Gastroesophageal sphincter (tissue), 4 donors: ENCODE data around the gene RALY. TPM values are rescaled to one million over a fixed set of nuclear protein-coding genes. Genes with fewer than 3 reads are reported as not detected.

Experiments used
- ATAC-seq: fragments of 150-250 bp; one replicate; pipeline ENCODE4 v1.9.1; 2016; ENCODE audit warnings: mild to moderate bottlenecking, moderate library complexity
- H3K27ac ChIP-seq, 4 donors: fragments of 200-600 bp; sonication (generic) in 3 of 4; 1 replicate in 3 of 4; 2 replicates in 1 of 4; pipeline ENCODE4 v1.5.1; 2016 to 2019
- H3K27me3 ChIP-seq: fragments of 200-600 bp; sonication (generic); one replicate; pipeline ENCODE4 v1.5.1; 2019
- H3K36me3 ChIP-seq, 2 donors: fragments of 200-600 bp; sonication (generic); one replicate each; pipeline ENCODE4 v1.5.1; 2019; ENCODE audit warnings: control low read depth in 1 of 2
- H3K4me1 ChIP-seq, 3 donors: fragments of 200-600 bp; sonication (generic); 1 replicate in 2 of 3; 2 replicates in 1 of 3; pipeline ENCODE4 v1.5.1; 2016 to 2019; ENCODE audit warnings: control low read depth in 2 of 3
- H3K4me3 ChIP-seq, 2 donors: fragments of 200-600 bp; sonication (generic); one replicate each; pipeline ENCODE4 v1.5.1; 2019; ENCODE audit warnings: mild to moderate bottlenecking in 1 of 2, moderate library complexity in 1 of 2
- H3K9me3 ChIP-seq, 3 donors: fragments of 200-600 bp; sonication (generic); one replicate each; pipeline ENCODE4 v1.5.1; 2017 to 2019; ENCODE audit warnings: control low read depth in 2 of 3
- EP300 ChIP-seq: sonication (generic); formaldehyde crosslinking; IDR thresholded peaks from one replicate; pipeline ENCODE4 v1.6.1; 2017; ENCODE audit warnings: antibody characterized with exemption, mild to moderate bottlenecking
- POLR2A ChIP-seq, 2 donors: fragments of 450-650 bp; IDR thresholded peaks; one replicate each; pipeline ENCODE4 v1.6.1; 2017; ENCODE audit warnings: antibody characterized with exemption in 2 of 2, mild to moderate bottlenecking in 2 of 2, moderate library complexity in 1 of 2
- POLR2AphosphoS5 ChIP-seq: sonication (generic); formaldehyde crosslinking; IDR thresholded peaks from one replicate; pipeline ENCODE4 v1.6.1; 2017; ENCODE audit warnings: antibody characterized with exemption
- WGBS, 2 donors: methylation state at CpG; one replicate each; pipeline ENCODE4 v1.1.5; 2018; ENCODE audit warnings: low coverage in 1 of 2; 5-methylcytosine and 5-hydroxymethylcytosine counted together
- total RNA-seq, 4 donors: library from RNA; depleted of rRNA; stranded (reverse); fragments of >200 nt; gene quantifications; one replicate each; pipeline ENCODE4 v1.1.0, GENCODE V29; 2016
- TF ChIP-seq, protein P1 (sequence below), 4 experiments: fragments of 200-600 bp in 2 of 4; fragments of 450-650 bp in 2 of 4; sonication (generic) in 1 of 4; IDR thresholded peaks; one replicate each; pipeline ENCODE4 v1.5.1; 2017 to 2019; ENCODE audit warnings: antibody characterized with exemption in 4 of 4, mild to moderate bottlenecking in 2 of 4, moderate library complexity in 2 of 4

Gene RALY
- total RNA-seq, 4 donors from 2014 or later: 76.6 to 124 (median 98.8) TPM

DNA sequence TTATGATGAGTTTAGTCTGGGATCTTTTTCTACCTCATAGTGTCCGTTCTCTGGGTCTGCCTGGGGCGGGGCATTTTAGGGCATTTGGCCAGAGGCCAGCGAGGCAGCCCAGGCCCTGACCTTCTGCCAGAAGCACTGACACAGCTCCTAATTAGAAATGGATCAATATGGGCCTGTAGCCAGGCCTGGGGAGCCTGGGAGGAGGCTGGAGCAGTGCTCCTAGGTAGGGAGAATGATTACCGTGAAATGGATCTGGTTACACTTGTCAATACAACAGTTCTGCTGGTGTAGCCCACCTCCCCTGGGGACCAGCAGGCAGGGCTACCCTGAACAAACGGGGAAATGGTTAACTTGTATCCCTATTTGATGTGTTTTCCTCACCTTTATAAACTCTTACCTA is 23.0 kb downstream of the RALY start:
- no peaks in the 10 kb centered on the region for H3K9me3 ChIP-seq
- H3K27ac ChIP-seq: no peak overlapping the region
- WGBS, 2 donors: 71 to 86% methylated on average over 1 to 5 of the region's 5 CpGs
- no peak for TF ChIP-seq POLR2A (IDR thresholded peaks at IDR 0.05)
- TF ChIP-seq, protein P1, sequence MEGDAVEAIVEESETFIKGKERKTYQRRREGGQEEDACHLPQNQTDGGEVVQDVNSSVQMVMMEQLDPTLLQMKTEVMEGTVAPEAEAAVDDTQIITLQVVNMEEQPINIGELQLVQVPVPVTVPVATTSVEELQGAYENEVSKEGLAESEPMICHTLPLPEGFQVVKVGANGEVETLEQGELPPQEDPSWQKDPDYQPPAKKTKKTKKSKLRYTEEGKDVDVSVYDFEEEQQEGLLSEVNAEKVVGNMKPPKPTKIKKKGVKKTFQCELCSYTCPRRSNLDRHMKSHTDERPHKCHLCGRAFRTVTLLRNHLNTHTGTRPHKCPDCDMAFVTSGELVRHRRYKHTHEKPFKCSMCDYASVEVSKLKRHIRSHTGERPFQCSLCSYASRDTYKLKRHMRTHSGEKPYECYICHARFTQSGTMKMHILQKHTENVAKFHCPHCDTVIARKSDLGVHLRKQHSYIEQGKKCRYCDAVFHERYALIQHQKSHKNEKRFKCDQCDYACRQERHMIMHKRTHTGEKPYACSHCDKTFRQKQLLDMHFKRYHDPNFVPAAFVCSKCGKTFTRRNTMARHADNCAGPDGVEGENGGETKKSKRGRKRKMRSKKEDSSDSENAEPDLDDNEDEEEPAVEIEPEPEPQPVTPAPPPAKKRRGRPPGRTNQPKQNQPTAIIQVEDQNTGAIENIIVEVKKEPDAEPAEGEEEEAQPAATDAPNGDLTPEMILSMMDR (IDR thresholded peaks at IDR 0.05): no peak
- no peak overlapping the region for H3K4me3 ChIP-seq
- no peaks in the 10 kb centered on the region for H3K36me3 ChIP-seq
- H3K27me3 ChIP-seq: no peaks in the 10 kb centered on the region
- peaks cover 5 to 75% (median 7%) of the 10 kb centered on the region in 3 donors for H3K4me1 ChIP-seq
- ATAC-seq: no peak

DNA sequence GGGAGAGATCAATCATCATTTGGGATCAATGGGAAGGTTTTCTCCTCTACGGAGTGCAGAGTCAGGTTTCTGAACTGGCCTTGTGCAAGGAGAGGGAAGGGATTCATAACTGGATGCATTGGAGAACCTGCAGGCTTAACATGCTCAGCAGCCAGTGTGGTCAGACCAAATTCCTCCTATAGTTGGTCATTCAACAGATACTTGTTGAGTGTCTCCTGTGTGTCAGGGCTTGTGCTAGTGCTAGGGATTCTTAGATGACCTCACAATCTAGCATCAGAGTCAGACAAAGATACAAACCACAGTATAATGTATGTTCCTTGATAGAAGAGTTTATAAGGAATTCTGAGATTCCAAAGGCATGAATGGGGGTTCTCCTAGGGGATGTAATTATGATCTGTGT is 23.9 kb downstream of the RALY start:
- H3K27ac ChIP-seq: no peak overlapping the region
- no peaks in the 10 kb centered on the region for H3K36me3 ChIP-seq
- WGBS, 2 donors: 83 to 100% methylated on average over 1 of the region's 1 CpG
- no peak for ATAC-seq
- no peaks in the 10 kb centered on the region for H3K27me3 ChIP-seq
- H3K4me1 ChIP-seq: peaks cover 5 to 72% (median 10%) of the 10 kb centered on the region in 3 donors
- no peak overlapping the region for H3K4me3 ChIP-seq
- no peaks in the 10 kb centered on the region for H3K9me3 ChIP-seq
- TF ChIP-seq POLR2A (IDR thresholded peaks at IDR 0.05): no peak
- TF ChIP-seq POLR2AphosphoS5: no peak
- TF ChIP-seq EP300: no peak
- TF ChIP-seq, protein P1 (IDR thresholded peaks at IDR 0.05): no peak

DNA sequence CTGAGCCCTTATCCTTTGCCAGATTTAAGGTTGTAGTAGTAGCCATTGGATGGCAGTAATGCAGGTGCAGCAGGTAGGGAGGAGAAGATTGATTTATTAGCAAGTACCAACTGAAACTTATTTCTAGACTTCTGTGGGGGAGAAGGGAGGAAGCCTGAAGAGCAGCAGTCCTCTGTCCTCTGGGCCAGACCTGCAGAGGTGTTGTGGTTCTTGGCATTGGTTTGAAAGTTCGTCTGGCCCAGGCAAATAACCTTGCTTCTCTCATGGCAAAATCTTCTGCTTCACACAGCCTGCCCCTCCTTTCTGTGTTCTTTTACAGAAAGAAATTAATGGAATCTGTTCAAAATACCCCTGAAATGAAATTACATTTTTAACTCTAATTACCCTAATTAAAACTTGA is 24.5 kb downstream of the RALY start:
- 38 to 44% methylated on average over 1 of the region's 1 CpG for WGBS, 2 donors
- no peaks in the 10 kb centered on the region for H3K36me3 ChIP-seq
- H3K27me3 ChIP-seq: no peaks in the 10 kb centered on the region
- H3K27ac ChIP-seq: no peak overlapping the region
- TF ChIP-seq EP300: no peak
- no peak overlapping the region for H3K4me3 ChIP-seq
- ATAC-seq: no peak
- H3K4me1 ChIP-seq: peaks cover 5 to 72% (median 15%) of the 10 kb centered on the region in 3 donors
- H3K9me3 ChIP-seq: no peaks in the 10 kb centered on the region

DNA sequence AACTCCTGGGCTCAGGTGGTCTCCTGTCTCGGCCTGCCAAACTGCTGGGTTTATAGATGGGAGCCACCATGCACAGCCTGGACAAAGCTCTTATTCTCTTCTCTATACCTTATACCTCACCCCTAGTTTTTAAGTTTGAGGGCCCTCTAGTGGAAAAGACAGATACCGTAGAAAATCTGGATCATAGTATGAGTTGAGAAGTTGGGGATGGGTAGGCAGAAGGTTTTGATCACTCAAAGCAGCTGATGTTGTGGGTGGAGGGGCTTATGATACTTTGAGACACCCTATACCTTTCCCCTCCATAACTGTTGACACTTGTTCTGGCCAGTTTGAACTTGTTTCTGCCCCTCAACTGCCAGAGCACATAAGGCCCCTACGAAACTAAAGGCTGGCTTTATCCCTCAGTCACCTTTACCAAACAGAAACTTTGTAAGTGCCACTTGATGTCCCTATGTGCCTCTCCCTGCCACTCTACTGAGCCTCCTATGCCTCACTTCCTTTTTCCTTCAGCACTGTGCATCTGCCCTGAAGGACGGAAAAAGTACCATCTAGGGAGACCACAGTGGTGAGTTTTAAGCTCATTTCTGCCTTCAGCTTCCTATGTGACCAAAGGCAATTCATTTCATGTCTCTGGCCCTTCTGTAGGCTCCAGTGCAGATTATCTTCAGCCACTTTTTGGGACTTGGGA is 28.6 kb downstream of the RALY start:
- 76 to 86% methylated on average over 2 to 4 of the region's 4 CpGs for WGBS, 2 donors
- no peak for ATAC-seq
- Histone ChIP-seq H3K4me1 (peaks cover 5 to 72% (median 26%) of the 10 kb centered on the region in 3 donors), H3K4me3 (no peak overlapping the region), H3K27me3 (no peaks in the 10 kb centered on the region), H3K36me3 (no peaks in the 10 kb centered on the region), H3K9me3 (no peaks in the 10 kb centered on the region), H3K27ac (no peak overlapping the region)
- TF ChIP-seq POLR2AphosphoS5 (no peak), EP300 (no peak), POLR2A (IDR thresholded peaks at IDR 0.05) (no peak)
- TF ChIP-seq, protein P1 (IDR thresholded peaks at IDR 0.05): no peak

DNA sequence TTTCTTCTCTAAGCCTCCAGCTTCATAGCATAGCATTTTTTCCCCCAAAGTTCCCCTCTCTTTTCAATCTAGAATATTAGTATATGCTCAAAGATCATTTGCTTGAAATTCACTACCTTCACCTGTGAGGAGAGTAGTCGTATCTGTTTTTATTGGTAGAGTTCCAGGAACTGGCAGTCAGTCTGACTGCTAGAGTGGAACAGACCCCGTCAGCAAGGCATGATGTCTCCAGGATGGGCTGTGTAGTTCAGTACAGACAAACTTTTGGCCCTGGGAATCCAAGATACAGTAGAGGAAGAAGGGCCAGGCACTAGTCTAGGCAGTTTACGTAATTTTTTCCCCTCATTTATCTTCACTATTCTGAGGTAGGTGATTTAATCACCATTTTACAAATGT is 29.1 kb downstream of the RALY start:
- 45 to 80% methylated on average over 1 to 3 of the region's 3 CpGs for WGBS, 2 donors

DNA sequence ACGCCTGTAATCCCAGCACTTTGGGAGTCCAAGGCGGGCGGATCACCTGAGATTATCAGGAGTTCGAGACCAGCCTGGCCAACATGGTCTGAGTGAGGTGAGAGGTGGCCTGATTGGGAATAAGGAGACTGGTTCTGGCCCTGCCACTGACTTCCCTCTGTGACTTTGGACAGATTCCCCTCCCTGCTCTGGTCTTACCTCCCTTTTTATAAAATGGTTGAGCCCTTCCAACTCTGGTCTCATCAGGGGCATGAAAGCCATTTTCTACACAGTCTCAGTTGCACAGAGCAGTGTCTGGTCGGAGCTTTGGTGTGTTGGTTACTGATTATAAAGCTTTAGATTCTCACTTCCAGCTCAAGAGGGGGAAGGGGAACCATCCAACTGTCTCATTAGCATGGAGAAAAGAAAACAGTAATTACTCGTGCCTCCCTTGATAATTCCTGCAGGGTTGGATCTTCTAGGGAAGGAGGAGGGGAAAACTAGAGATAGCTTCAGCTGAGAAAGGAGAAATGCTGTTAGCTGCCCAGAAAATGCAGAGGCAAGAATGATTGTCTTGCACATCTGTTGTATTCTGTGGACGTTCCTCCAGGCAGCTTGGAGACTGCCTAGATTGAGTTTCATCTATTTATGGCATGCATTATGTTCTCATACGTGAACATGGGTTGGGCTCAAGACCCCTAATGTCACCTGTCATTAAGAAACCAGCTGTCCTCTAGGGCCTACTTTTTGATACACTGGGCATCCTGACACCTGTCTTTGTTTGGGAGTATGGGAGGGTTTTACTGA is 30.4 kb downstream of the RALY start:
- H3K4me1 ChIP-seq: peaks cover 0 to 56% (median 26%) of the 10 kb centered on the region in 3 donors
- no peaks in the 10 kb centered on the region for H3K27me3 ChIP-seq
- no peak overlapping the region for H3K27ac ChIP-seq
- ATAC-seq: no peak
- no peaks in the 10 kb centered on the region for H3K36me3 ChIP-seq
- no peak overlapping the region for H3K4me3 ChIP-seq
- TF ChIP-seq EP300: no peak
- no peak for TF ChIP-seq POLR2A (IDR thresholded peaks at IDR 0.05)
- H3K9me3 ChIP-seq: no peaks in the 10 kb centered on the region
- 49 to 67% methylated on average over 4 to 8 of the region's 8 CpGs for WGBS, 2 donors

More for the DNA sequence above, 29.1 kb downstream of the RALY start:
- Histone ChIP-seq H3K27me3 (no peaks in the 10 kb centered on the region), H3K27ac (no peak overlapping the region), H3K4me3 (no peak overlapping the region), H3K9me3 (no peaks in the 10 kb centered on the region), H3K36me3 (no peaks in the 10 kb centered on the region), H3K4me1 (peaks cover 5 to 69% (median 26%) of the 10 kb centered on the region in 3 donors)
- TF ChIP-seq EP300 (no peak), POLR2A (IDR thresholded peaks at IDR 0.05) (no peak), POLR2AphosphoS5 (no peak)
- ATAC-seq: no peak
